OCI-LY3 (cell line): ENCODE data around the gene TOM1.

Experiments used
- H2AFZ ChIP-seq: fragments of 200-600, 300-600 bp; shearing (Covaris generic); 2 replicates; pipeline ENCODE4 v1.6.0; 2014; ENCODE audit warnings: antibody characterized with exemption, low read depth, low read length
- H3K27ac ChIP-seq: fragments of 200-600, 300-600 bp; sonication (generic); 2 replicates; pipeline ENCODE4 v1.5.1; 2014; ENCODE audit warnings: mild to moderate bottlenecking, low read length, moderate library complexity, mixed read lengths
- H3K27me3 ChIP-seq: fragments of 200-600, 300-600 bp; sonication (generic); 2 replicates; pipeline ENCODE4 v1.6.1; 2014; ENCODE audit warnings: low read depth, low read length, mixed read lengths
- H3K36me3 ChIP-seq: fragments of 200-600, 300-600 bp; sonication (generic); replicated peaks from 2 replicates; pipeline ENCODE3; 2014; ENCODE audit warnings: low read depth, low read length, mixed read lengths
- H3K4me1 ChIP-seq: fragments of 300-600, 200-600 bp; sonication (generic); 2 replicates; pipeline ENCODE4 v1.6.1; 2014; ENCODE audit warnings: low read length, mixed read lengths
- H3K4me2 ChIP-seq: fragments of 200-600, 300-600 bp; sonication (generic); 2 replicates; pipeline ENCODE4 v1.6.1; 2014; ENCODE audit warnings: low read length, mixed read lengths
- H3K4me3 ChIP-seq: fragments of 300-600, 200-600 bp; sonication (generic); 2 replicates; pipeline ENCODE4 v1.5.1; 2014; ENCODE audit warnings: antibody characterized with exemption, mild to moderate bottlenecking, low read length, moderate library complexity
- H3K79me2 ChIP-seq: fragments of 300-600, 200-600 bp; shearing (Covaris generic); 2 replicates; pipeline ENCODE4 v1.6.1; 2014; ENCODE audit warnings: mild to moderate bottlenecking, low read length, mixed read lengths
- H3K9ac ChIP-seq: fragments of 300-600, 200-600 bp; shearing (Covaris generic); 2 replicates; pipeline ENCODE4 v1.6.0; 2014; ENCODE audit warnings: mild to moderate bottlenecking, low read length, moderate library complexity
- H3K9me3 ChIP-seq: fragments of 200-600, 300-600 bp; shearing (Covaris generic); 2 replicates; pipeline ENCODE4 v1.6.1; 2014; ENCODE audit warnings: low read length, mixed read lengths; ENCODE audit not compliant: insufficient read depth
- H4K20me1 ChIP-seq: fragments of 200-600, 300-600 bp; sonication (generic); 2 replicates; pipeline ENCODE4 v1.6.1; 2016; ENCODE audit warnings: low read length, mixed read lengths; ENCODE audit not compliant: insufficient read depth
- CTCF ChIP-seq: fragments of 200-600, 300-600 bp; sonication (generic); IDR thresholded peaks from 2 replicates; pipeline ENCODE4 v1.5.1; 2014; ENCODE audit warnings: antibody characterized with exemption, low read length, low read depth
- EZH2phosphoT487 ChIP-seq: fragments of 200-600 bp; shearing (Covaris generic); IDR thresholded peaks from 2 replicates; pipeline ENCODE4 v1.6.1; 2018; ENCODE audit warnings: antibody characterized with exemption, mixed run types, low read depth

The TOM1 gene

GRCh38 chr22:35397095-35397904 lies 97.6 kb downstream of the TOM1 start:
- Histone ChIP-seq H3K9ac (peak overlapping the region; percentile 60), H3K4me3 (peak overlapping the region; percentile 36), H4K20me1 (no peaks in the 10 kb centered on the region; the same call in none of the 2 replicates), H3K36me3 (peaks cover 34% of the 10 kb centered on the region), H3K27ac (peak overlapping the region; percentile 94), H3K9me3 (no peaks in the 10 kb centered on the region), H3K79me2 (peaks cover 30% of the 10 kb centered on the region), H3K27me3 (no peaks in the 10 kb centered on the region), H3K4me2 (peak overlapping the region; percentile 57), H2AFZ (peak overlapping the region; percentile 9; the same call in 1 of the 2 replicates), H3K4me1 (peaks cover 63% of the 10 kb centered on the region)
- no peak for TF ChIP-seq CTCF
- no peak for TF ChIP-seq EZH2phosphoT487
